GM21529 (cell line): Measurements from ENCODE around the gene NUFIP2.
"Not testable (repeated sequence)": the region's sequence is repeated elsewhere in the genome, so short reads cannot be mapped to it uniquely, and the experiment has no call there.

Experiments
- ATAC-seq: cut with Tn5 transposase; IDR thresholded peaks from one replicate; pipeline ENCODE4 v1.9.1; 2021; ENCODE audit not compliant: unreplicated experiment

The NUFIP2 gene, protein sequence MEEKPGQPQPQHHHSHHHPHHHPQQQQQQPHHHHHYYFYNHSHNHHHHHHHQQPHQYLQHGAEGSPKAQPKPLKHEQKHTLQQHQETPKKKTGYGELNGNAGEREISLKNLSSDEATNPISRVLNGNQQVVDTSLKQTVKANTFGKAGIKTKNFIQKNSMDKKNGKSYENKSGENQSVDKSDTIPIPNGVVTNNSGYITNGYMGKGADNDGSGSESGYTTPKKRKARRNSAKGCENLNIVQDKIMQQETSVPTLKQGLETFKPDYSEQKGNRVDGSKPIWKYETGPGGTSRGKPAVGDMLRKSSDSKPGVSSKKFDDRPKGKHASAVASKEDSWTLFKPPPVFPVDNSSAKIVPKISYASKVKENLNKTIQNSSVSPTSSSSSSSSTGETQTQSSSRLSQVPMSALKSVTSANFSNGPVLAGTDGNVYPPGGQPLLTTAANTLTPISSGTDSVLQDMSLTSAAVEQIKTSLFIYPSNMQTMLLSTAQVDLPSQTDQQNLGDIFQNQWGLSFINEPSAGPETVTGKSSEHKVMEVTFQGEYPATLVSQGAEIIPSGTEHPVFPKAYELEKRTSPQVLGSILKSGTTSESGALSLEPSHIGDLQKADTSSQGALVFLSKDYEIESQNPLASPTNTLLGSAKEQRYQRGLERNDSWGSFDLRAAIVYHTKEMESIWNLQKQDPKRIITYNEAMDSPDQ

DNA sequence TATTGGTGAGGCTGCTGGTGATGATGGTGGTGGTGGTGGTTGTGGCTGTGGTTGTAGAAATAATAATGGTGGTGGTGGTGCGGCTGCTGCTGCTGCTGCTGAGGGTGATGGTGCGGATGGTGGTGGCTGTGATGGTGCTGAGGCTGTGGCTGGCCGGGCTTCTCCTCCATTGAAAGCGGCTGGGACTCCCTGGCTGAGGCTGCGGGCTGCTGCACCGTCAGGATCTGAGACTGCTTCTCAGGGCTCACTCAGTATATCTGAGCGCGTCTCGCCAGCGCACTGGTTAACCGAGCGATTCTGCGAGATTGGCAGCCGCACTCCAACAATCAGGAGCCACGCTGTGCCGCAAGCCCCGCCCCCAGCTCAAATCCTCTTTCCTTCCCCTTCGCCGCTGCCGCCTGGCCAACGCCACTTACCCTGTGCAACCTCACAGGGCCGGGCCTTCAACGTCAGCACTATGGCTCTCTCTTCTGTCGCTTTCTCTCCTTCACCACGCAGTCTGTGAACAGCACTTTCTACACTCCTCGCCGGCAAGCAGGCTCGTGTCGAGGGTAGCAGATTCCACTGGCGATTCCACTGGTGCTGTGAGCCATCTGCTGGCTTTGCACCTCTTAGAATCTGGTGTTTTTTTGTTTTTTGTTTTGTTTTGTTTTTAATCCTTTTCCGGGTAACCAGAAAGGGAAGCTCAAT lies at the start of gene NUFIP2:
Gene NUFIP2, minus strand, starts transcription at position 259 of the 690 bp plus-strand sequence. Its CDS starts 89 bp downstream, at position 170.
- peak; percentile 85 for ATAC-seq

DNA sequence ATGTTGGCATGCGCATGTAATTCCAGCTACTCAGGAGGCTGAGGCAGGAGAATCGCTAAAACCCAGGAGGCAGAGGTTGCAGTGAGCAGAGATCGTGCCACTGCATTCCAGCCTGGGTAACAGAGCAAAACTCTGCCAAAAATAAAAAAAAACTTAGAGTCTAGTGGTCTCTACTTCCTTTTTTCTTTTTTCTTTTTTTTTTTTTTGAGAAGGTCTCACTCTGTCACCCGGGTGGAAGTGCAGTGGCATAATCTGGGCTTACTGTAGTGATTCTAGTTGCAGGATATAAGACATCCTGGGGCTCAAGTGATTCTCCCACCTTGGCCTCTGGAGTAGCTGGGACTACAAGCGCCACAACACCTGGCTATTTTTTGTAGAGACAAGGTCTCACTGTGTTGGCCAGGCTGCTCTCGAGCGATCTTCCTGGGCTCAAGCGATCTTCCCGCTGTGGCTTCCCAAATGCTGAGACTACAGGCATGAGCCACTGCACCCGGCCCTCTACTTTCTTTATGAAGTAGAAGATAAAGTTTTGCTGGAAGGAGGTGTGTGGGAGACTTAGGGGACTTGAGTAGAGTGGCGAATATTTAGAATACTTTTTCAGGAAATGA lies 48.3 kb upstream of the NUFIP2 start:
- ATAC-seq: no peak

DNA sequence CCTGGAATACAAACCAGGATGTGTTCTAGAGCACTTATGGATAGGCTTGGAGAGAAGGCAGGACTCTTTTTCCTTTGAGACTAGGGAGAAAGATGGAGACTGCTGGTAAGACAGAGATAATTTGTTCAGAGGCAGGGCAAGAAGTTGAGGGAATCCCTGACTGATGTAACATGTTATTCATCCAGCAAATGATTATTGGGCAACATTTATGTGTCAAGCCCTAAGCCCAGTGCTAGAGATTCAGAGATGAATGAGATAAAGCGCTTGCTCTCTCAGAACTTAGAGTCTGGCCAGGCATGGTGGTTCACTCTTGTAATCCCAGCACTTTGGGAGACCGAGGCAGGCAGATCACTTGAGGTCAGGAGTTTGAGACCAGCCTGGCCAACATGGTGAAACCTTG lies 47.8 kb upstream of the NUFIP2 start:
- no peak for ATAC-seq

DNA sequence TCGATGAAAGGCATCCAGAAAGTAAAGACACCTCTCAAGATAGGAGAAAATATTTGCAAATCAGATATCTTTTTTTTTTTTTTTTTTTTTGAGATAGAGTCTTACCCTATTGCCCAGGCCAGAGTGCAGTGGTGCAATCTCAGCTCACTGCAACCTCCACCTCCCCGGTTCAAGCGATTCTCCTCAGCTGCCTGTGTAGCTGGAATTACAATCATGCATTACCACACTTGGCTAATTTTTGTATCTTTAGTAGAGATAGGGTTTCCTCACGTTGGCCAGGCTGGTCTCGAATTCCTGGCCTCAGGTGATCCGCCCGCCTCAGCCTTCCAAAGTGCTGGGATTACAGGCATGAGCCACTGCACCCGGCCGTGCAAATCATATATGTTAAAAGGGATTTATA lies 45.1 kb upstream of the NUFIP2 start:
- not testable (repeated sequence) for ATAC-seq

DNA sequence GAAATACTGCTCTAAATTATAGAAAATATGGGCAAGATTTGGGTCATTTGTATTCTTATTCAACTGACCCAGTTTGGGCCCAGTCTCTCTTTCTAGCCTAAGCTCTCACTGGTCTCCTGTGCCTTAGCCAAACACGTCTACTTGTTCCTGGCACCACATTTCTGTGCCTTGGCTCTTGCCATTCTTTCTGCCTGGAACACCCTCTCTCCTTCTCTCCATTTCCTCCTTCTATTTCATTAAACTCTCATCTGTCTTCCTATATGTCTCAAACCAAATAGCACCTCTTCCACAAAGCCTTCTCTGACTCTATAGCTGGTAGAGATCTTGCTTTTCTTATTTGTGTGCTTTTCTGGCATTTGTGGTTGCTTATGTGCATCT lies 37.7 kb upstream of the NUFIP2 start:
- no peak for ATAC-seq

DNA sequence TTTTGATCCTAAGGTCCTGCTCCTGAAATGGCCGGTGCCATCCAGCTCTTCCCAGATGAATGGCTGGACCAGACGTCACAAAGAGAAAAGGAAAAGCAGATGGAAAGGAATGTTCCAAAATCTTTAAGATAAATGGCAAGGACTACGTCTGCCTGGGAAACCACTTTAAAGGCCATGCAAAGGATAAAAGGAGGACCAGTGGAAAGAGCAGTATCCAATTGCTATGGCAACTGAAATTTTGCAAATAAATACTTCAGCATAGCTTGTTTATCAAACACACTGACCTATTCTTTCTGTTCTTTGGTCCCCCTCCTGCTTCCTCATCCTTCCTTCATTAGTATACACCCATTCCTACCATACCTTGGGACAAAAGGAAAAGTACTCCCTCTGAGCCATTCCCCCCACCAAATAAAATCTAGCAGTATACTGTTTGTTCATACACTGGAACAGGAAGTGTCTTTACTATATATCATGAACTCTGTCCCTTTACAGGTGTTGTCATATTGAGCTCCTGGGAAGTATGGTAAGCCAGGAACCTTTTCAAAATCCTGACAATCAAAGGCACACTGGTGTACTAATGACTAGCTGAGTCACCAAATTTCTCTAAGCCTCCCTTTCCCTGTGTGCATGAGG lies 37.2 kb upstream of the NUFIP2 start:
- ATAC-seq: no peak

DNA sequence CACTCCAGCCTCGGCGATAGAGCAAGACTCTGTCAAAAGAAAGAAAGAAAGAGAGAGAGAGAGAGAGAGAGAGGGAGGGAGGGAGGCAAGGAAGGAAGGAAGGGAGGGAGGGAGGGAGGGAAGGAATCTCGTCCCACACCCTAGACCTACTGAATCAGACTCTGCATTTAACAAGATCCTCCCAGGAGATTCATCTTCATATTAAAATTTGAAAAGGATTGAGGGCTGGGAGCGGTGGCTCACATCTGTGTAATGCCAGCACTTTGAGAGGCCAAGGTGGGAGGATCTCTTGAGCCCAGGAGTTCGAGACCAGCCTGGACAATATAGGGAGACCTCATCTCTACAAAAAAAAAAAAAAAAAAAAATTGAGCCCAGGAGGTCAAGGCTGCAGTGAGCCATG lies 33.5 kb upstream of the NUFIP2 start:
- ATAC-seq: no peak

DNA sequence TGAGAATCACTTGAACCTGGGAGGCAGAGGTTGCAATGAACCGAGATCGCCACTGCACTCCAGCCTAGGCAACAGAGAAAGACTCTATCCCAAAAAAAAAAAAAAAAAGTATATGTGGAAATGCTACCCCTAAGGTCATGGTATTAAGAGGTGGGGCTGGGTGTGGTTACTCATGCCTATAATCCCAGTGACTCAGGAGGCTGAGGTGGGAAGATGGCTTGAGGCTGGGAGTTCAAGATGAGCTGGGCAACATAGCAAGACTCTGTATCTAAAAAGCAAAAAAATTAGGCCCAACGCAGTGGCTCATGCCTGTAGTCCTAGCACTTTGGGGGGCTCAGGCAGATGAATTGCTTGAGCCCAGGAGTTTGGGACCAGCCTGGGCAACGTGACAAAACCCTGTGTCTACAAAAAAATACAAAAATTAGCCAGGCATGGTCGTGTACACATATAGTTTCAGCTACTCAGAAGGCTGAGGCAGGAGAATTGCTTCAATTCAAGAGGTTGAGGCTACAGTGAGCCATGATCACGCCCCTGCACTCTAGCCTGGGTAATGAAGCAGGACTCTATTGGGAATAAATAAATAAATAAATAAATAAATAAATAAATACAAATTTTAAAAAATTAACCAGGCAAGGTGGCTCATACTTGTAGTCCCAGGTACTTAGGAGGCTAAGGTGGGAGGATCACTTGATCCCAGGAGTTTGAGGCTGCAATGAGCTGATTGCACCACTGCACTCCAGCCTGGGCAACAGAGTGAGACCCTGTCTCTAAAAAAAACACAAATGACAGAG lies 32.3 kb upstream of the NUFIP2 start:
- ATAC-seq: no peak

DNA sequence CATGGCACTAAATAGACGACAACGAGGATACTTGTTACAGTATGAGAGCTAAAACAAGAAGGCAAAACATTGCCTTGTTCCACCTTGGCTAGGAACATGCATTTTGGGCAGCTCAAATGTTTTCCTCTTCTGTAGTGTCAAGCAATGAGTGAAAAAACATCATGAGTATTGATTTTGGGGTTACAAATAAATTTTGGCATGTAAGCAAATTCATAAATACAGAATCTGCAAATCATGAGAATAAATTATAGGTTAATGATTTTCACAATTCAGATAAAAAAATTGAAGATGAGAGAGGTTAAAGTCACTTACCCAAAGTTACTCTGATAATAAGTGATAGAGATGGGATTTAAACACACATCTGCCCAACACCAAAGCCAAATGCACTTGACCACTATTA lies 28.4 kb upstream of the NUFIP2 start:
- no peak for ATAC-seq

DNA sequence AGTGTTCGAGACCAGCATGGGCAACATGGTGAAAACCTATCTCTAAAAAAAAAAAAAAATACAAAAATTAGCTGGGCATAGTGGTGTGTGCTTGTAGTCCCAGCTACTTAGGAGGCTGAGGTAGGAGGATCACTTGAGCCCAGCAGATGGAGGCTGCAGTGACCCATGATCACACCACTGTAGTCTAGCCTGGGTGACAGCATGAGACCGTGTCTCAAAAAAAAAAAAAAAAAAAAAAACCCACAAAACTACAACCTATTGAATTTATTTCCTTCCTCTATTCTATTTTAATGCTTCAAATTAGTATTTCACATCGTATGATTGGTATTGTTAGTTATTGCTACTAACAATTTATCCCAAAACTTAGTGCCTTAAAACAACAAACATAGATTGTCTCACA lies 9.4 kb upstream of the NUFIP2 start:
- no peak for ATAC-seq

DNA sequence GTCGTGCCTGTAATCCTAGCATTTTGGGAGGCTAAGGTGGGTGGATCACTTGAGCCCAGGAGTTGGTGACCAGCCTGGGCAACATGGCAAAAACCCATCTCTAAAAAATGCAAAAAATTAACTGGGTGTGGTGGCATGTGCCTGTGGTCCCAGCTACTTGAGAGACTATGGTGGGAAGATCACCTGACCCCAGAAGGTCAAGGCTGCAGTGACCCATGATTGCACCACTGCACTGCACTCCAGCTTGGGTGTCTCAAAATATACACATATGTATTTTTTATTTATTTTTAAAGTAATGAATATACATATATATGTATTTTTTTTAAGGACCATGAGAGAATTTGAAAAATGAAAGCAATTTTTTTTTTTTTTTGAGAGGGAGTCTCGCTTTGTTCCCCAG lies 5.1 kb upstream of the NUFIP2 start:
- no peak for ATAC-seq

DNA sequence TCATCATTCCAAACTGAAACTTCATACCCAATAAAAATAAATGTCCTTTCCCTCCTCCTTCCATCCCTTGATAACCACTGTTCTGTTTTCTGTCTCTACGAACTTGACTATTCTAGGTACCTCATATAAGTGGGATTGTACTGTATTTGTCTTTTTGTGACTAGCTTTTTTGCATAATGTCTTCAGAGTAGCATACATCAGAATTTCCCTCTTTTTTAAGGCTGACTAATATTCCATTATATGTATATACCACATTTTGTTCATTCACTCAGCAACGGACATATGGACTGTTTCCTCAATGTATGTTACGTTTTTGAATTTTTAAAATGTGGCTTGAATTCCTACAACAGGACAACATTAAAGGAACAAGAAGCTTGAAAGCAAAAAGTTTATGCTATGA lies 1.5 kb upstream of the NUFIP2 start:
- no peak for ATAC-seq

DNA sequence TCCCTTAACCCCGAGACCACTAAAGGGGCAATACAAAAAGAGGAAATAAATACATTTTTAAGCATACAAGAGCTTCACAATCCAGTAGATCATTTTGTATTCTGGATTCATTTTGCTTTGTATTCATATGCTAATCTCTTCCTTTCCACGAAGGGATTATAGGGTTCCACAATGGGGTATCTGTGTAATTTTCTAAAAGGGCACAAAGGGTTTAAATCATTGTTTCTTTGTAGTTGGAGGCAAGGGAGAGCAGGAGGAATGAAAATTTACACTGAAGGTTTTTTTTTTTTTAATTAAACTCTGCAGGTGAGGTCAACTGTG lies 592 bp upstream of the NUFIP2 start:
- no peak for ATAC-seq

DNA sequence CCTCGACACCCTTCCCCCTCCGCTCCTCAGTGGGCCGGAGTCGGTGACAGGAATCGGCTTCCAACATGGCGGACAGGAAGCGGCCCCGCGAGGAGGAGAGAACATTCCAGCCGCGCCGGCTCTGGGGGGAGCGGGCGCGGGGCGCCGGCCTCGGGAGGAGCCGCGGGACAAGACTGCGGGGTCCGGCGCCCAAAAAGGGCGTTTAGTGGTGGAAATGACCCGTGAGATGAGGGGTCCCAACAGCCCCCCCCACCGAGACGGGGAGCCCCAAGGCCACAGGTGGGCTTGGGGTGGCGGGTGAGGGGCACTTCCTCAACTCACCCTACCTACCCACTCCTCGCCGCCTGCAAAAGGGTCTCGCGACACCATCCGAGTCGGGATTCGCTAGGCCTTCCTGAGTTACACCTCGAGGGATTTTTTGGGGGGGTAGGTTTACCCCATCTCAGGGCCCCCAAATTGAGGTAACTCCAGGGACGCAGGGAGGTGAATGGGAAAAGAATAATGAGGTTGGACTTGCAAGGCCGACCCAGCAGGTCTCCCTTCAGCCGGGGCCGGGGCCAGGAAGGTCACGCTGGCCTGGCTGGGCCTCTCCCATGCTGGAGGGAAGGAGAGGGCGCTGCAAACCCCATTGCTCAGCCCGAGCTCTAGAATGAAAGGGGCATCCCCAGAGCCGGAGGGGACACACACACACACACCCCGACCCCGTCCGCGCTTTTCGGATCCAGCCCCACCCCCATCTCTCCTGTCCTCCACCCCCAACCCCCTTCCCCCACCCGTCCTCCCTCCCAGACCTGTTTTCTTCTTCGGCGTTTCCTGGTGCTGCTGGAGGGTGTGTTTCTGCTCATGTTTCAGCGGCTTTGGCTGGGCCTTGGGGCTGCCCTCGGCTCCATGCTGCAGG lies 707 bp downstream of the NUFIP2 start:
- peak; percentile 4 for ATAC-seq

DNA sequence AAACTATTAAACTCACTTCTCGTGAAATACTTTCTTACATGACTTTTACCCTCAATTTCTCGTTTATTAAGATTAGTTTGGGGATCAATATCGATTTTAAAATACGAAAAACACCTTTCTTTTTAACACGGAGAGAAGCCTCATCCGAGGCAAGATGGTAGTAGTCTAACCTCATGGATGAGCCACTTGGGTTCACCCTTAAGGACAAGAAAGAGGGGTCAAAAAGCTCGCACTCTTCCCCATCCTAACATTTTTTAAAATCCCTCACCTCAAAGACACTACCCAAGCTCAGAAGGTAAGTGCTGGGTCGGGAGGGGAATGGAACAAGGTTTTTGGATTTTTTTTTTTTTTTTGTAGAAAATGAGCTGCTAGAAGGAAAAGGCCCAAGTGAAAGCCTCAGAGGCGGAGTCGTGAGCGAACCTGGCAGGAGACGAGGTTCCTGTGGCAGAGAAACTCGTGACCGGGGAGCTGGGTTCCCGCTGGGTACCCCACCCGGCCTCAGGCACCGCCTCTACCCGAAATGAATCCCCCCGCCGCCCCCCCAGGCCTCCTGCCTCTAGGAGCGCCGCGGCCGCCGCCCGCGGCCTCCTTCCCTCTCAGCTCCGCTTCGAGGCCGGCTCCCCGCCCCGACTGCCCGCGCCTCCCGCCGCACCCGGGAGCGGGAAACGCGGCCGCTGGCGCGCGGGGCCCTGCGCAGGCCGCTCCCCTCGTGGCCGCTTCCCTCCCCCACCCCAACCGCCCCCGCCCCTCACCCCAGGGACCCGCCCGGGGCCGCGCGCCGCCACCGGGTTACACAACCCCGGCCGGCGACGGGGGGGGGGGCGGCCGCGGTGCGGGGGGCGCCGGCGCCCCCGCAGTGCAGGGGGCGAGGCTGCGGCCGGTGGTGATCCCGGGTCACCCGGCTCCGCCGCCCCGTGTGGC lies 1.6 kb downstream of the NUFIP2 start:
- ATAC-seq: no peak

DNA sequence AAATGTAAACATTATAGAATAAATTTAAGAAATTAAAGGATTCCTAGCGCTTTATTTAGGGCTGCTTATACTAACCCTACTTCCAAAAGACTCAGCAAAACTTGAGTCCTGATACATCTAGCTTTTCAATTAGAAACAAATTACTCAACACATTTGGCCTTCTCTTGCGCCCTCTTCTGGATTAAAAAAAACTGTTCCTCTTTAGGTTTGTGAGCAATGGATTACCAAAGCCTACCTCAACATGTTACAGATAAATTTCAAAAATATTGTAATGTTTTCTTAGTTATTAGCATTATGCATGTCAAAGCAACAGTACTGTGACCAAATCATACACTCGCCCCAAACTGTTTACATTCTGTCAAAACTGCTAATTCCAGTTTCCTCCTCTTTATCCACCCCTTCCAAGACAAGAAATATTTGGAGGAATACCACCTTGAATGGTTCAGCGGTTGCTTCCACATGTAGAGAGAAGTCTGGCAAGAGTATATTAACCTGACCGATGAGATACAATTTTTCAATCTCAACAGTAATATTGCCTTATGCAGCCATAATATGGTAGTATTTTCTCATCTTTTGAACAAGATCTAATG lies 2.7 kb downstream of the NUFIP2 start:
- no peak for ATAC-seq

DNA sequence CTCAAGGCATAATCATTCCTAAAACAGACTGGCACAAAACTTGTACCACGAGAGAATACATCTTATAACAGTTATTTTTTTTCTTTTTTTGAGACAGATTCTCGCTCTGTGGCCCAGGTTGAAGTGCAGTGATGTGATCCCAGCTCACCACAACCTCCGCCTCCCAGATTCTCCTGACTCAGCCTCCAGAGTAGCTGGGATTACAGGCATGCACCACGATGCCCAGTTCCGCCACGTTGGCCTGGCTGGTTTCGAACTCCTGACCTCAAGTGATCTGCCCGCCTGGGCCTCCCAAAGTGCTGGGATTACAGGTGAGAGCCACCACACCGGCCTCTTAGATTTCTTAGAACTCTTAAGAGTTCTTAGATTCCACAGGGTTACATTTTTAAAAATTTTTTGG lies 4.1 kb downstream of the NUFIP2 start:
- no peak for ATAC-seq

DNA sequence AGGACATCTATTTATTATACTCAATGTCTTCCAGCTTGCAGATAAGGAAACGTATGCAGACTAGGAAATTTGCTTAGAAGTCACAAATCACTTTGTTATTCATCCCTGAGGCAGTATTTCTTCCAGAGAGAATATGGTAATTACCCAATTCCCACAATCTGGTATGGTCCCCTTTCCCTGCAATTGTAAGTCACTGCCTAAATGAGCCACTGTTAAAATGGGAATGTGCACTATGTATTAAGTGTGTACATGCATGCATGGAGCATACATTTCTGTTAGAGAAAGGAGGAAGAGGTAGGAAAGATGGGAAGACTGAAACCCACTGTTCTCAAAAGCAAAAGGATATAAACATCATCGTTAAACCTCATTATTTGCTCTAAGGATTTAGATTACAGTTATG lies 10.0 kb downstream of the NUFIP2 start:
- no peak for ATAC-seq
